Measurements from ENCODE around the gene ACTR8.

DNA sequence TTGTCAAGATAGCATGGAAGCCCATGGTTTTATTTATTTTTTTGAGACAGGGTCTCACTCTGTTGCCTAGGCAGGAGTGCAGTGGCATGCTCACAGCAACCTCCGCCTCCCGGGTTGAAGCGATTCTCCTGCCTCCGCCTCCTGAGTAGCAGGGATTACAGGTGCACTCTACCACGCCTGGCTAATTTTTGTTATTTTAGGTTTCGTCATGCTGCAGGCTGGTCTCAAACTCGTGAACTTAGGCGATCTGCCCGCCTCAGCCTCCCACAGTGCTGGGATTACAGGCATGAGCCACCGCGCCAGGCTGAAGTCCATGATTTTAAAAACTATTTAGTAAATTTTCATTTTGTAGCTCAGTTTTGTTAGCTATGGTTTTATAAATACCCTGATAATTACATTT is 2.7 kb upstream of the ACTR8 start:
- TF ChIP-seq, protein P1, sequence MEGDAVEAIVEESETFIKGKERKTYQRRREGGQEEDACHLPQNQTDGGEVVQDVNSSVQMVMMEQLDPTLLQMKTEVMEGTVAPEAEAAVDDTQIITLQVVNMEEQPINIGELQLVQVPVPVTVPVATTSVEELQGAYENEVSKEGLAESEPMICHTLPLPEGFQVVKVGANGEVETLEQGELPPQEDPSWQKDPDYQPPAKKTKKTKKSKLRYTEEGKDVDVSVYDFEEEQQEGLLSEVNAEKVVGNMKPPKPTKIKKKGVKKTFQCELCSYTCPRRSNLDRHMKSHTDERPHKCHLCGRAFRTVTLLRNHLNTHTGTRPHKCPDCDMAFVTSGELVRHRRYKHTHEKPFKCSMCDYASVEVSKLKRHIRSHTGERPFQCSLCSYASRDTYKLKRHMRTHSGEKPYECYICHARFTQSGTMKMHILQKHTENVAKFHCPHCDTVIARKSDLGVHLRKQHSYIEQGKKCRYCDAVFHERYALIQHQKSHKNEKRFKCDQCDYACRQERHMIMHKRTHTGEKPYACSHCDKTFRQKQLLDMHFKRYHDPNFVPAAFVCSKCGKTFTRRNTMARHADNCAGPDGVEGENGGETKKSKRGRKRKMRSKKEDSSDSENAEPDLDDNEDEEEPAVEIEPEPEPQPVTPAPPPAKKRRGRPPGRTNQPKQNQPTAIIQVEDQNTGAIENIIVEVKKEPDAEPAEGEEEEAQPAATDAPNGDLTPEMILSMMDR (conservative IDR thresholded peaks at IDR 0.05; ENCODE audit: low read depth, low read length), result no peak
- TF ChIP-seq EZH2phosphoT487 (IDR thresholded peaks at IDR 0.05; ENCODE audit: borderline replicate concordance, low read length), result no peak
- no peak for TF ChIP-seq EZH2 (IDR thresholded peaks at IDR 0.05; ENCODE audit: low read length, unreplicated experiment)

All from PC-3 (cell line).